Natural killer cell treated with Interleukin-12 subunit alpha and Interleukin-12 subunit beta and Interleukin-15 and Interleukin-18, amount 100 ng/mL, for 72 hours (primary cell): Measurements from ENCODE around the gene POLR2F. TPM values are rescaled to one million over a fixed set of nuclear protein-coding genes. Genes with fewer than 3 reads are reported as not detected.

Source experiments
- ATAC-seq, 2 donors: fragments of 150-1000 bp; cut with Tn5 transposase in 1 of 2; sonication (Bioruptor Pico), chemical (Tn5 transposase) in 1 of 2; 2 replicates each; pipeline ENCODE4 v1.10.0; 2021
- DNase-seq: peaks from one replicate; pipeline ENCODE4 v3.0.0; 2022; ENCODE audit warnings: low spot score
- H3K27ac Mint-ChIP-seq, 2 donors: 1 replicate in 1 of 2; 2 replicates in 1 of 2; pipeline ENCODE4 v1.8.0; 2022; ENCODE audit warnings: mixed read lengths in 2 of 2, mild to moderate bottlenecking in 1 of 2, moderate library complexity in 1 of 2
- H3K27me3 Mint-ChIP-seq, 2 donors: 1 replicate in 1 of 2; 2 replicates in 1 of 2; pipeline ENCODE4 v1.8.0; 2022; ENCODE audit warnings: mixed read lengths in 2 of 2
- H3K36me3 Mint-ChIP-seq: one replicate; pipeline ENCODE4 v1.8.0; 2022; ENCODE audit warnings: mixed read lengths
- H3K4me1 Mint-ChIP-seq, 2 donors: 1 replicate in 1 of 2; 2 replicates in 1 of 2; pipeline ENCODE4 v1.8.0; 2022; ENCODE audit warnings: low read depth in 2 of 2, mixed read lengths in 2 of 2, mild to moderate bottlenecking in 1 of 2
- H3K4me3 Mint-ChIP-seq: one replicate; pipeline ENCODE4 v1.8.0; 2022; ENCODE audit warnings: mixed read lengths
- H3K9me3 Mint-ChIP-seq: 2 replicates; pipeline ENCODE4 v1.8.0; 2022; ENCODE audit warnings: mixed read lengths
- total RNA-seq, 2 donors: library from RNA; stranded (reverse); gene quantifications; one replicate each; pipeline ENCODE4 v1.2.3, GENCODE V29; 2022

POLR2F gene
- total RNA-seq, 2 donors from 2014 or later, result 65.2 to 96.3 TPM

- no peak for DNase-seq
- no peak for ATAC-seq
Observed at GRCh38 chr22:37986371-37986770, 32.9 kb downstream of the POLR2F start.

GRCh38 chr22:37989146-37990045 is 35.9 kb downstream of the POLR2F start:
- Mint-ChIP-seq H3K27me3 (no peaks in the 10 kb centered on the region), H3K9me3 (no peaks in the 10 kb centered on the region), H3K36me3 (no peaks in the 10 kb centered on the region), H3K4me3 (no peak overlapping the region), H3K27ac (no peak overlapping the region), H3K4me1 (peaks cover 0 to 13% of the 10 kb centered on the region in 2 donors)
- ATAC-seq (no peak), DNase-seq (no peak)

More at GRCh38 chr22:37986371-37986770, 32.9 kb downstream of the POLR2F start:
- Mint-ChIP-seq H3K27ac (no peak overlapping the region), H3K9me3 (no peaks in the 10 kb centered on the region), H3K4me1 (no peaks in the 10 kb centered on the region), H3K36me3 (no peaks in the 10 kb centered on the region), H3K4me3 (no peak overlapping the region), H3K27me3 (no peaks in the 10 kb centered on the region)

GRCh38 chr22:37990301-37990700 is 36.8 kb downstream of the POLR2F start:
- Mint-ChIP-seq H3K4me1 (peaks cover 5 to 19% of the 10 kb centered on the region in 2 donors), H3K9me3 (no peaks in the 10 kb centered on the region), H3K27ac (no peak overlapping the region), H3K4me3 (no peak overlapping the region), H3K27me3 (no peaks in the 10 kb centered on the region), H3K36me3 (no peaks in the 10 kb centered on the region)
- no peak for ATAC-seq
- DNase-seq, result no peak

GRCh38 chr22:37990862-37991261 is 37.4 kb downstream of the POLR2F start:
- peaks cover 10 to 25% of the 10 kb centered on the region in 2 donors for H3K4me1 Mint-ChIP-seq
- ATAC-seq (no peak), DNase-seq (no peak)
- H3K4me3 Mint-ChIP-seq, result no peak overlapping the region
- H3K27ac Mint-ChIP-seq, result no peak overlapping the region
- H3K36me3 Mint-ChIP-seq, result no peaks in the 10 kb centered on the region
- no peaks in the 10 kb centered on the region for H3K9me3 Mint-ChIP-seq
- no peaks in the 10 kb centered on the region for H3K27me3 Mint-ChIP-seq

- ATAC-seq, result no peak
Observed at GRCh38 chr22:37991731-37992442, 38.4 kb downstream of the POLR2F start.

GRCh38 chr22:37994049-37994448 is 40.5 kb downstream of the POLR2F start:
- ATAC-seq (peak; percentile 73 to 80), DNase-seq (no peak)
- peaks cover 25 to 44% of the 10 kb centered on the region in 2 donors for H3K4me1 Mint-ChIP-seq
- H3K9me3 Mint-ChIP-seq, result no peaks in the 10 kb centered on the region
- no peaks in the 10 kb centered on the region for H3K36me3 Mint-ChIP-seq
- peak overlapping the region; percentile 34 for H3K4me3 Mint-ChIP-seq
- peak overlapping the region; percentile 11 to 31 for H3K27ac Mint-ChIP-seq
- no peaks in the 10 kb centered on the region for H3K27me3 Mint-ChIP-seq

More at GRCh38 chr22:37991731-37992442, 38.4 kb downstream of the POLR2F start:
- H3K27me3 Mint-ChIP-seq, result no peaks in the 10 kb centered on the region
- H3K4me3 Mint-ChIP-seq, result no peak overlapping the region
- peaks cover 16 to 34% of the 10 kb centered on the region in 2 donors for H3K4me1 Mint-ChIP-seq
- DNase-seq, result no peak
- H3K36me3 Mint-ChIP-seq, result no peaks in the 10 kb centered on the region
- H3K9me3 Mint-ChIP-seq, result no peaks in the 10 kb centered on the region
- H3K27ac Mint-ChIP-seq, result no peak overlapping the region

GRCh38 chr22:37994982-37995381 is 41.5 kb downstream of the POLR2F start:
- DNase-seq (no peak), ATAC-seq (no peak)
- Mint-ChIP-seq H3K27me3 (no peaks in the 10 kb centered on the region), H3K9me3 (no peaks in the 10 kb centered on the region), H3K4me1 (peaks cover 25 to 44% of the 10 kb centered on the region in 2 donors), H3K4me3 (peak overlapping the region; percentile 39), H3K36me3 (no peaks in the 10 kb centered on the region), H3K27ac (peak overlapping the region; percentile 66 to 76)

- no peaks in the 10 kb centered on the region for H3K36me3 Mint-ChIP-seq
- no peaks in the 10 kb centered on the region for H3K27me3 Mint-ChIP-seq
- peak overlapping the region; percentile 66 to 76 for H3K27ac Mint-ChIP-seq
- peak overlapping the region; percentile 39 for H3K4me3 Mint-ChIP-seq
- ATAC-seq (no peak), DNase-seq (no peak)
- H3K9me3 Mint-ChIP-seq, result no peaks in the 10 kb centered on the region
- H3K4me1 Mint-ChIP-seq, result peaks cover 25 to 44% of the 10 kb centered on the region in 2 donors
Observed at GRCh38 chr22:37995460-37995859, 42.0 kb downstream of the POLR2F start.

GRCh38 chr22:37996079-37996478 is 42.6 kb downstream of the POLR2F start:
- Mint-ChIP-seq H3K36me3 (no peaks in the 10 kb centered on the region), H3K4me1 (peaks cover 25 to 44% of the 10 kb centered on the region in 2 donors)
- ATAC-seq, result no peak

GRCh38 chr22:37996515-37997246 is 43.2 kb downstream of the POLR2F start:
- no peaks in the 10 kb centered on the region for H3K36me3 Mint-ChIP-seq
- peak overlapping the region; percentile 66 to 76 for H3K27ac Mint-ChIP-seq
- no peaks in the 10 kb centered on the region for H3K9me3 Mint-ChIP-seq
- peaks cover 25 to 41% of the 10 kb centered on the region in 2 donors for H3K4me1 Mint-ChIP-seq
- peak overlapping the region; percentile 61 for H3K4me3 Mint-ChIP-seq
- DNase-seq (no peak), ATAC-seq (no peak)
- no peaks in the 10 kb centered on the region for H3K27me3 Mint-ChIP-seq

More at GRCh38 chr22:37996079-37996478, 42.6 kb downstream of the POLR2F start:
- Mint-ChIP-seq H3K9me3 (no peaks in the 10 kb centered on the region), H3K27ac (peak overlapping the region; percentile 66 to 76), H3K4me3 (no peak overlapping the region), H3K27me3 (no peaks in the 10 kb centered on the region)
- no peak for DNase-seq

- Mint-ChIP-seq H3K27ac (peak overlapping the region in 1 of 2 donors; percentile 66), H3K4me3 (no peak overlapping the region), H3K36me3 (no peaks in the 10 kb centered on the region), H3K4me1 (peaks cover 30 to 37% of the 10 kb centered on the region in 2 donors), H3K27me3 (no peaks in the 10 kb centered on the region), H3K9me3 (no peaks in the 10 kb centered on the region)
- no peak for ATAC-seq
- no peak for DNase-seq
Observed at GRCh38 chr22:37998543-37998942, 45.0 kb downstream of the POLR2F start.

GRCh38 chr22:37999236-37999635 is 45.7 kb downstream of the POLR2F start:
- Mint-ChIP-seq H3K9me3 (no peaks in the 10 kb centered on the region), H3K4me1 (peaks cover 30 to 36% of the 10 kb centered on the region in 2 donors), H3K4me3 (no peak overlapping the region), H3K36me3 (no peaks in the 10 kb centered on the region), H3K27me3 (no peaks in the 10 kb centered on the region), H3K27ac (peak overlapping the region in 1 of 2 donors; percentile 66)
- ATAC-seq, result no peak
- no peak for DNase-seq

GRCh38 chr22:37999640-38000272 is 46.3 kb downstream of the POLR2F start:
- no peak for ATAC-seq
- H3K27me3 Mint-ChIP-seq, result no peaks in the 10 kb centered on the region
- peak overlapping the region in 1 of 2 donors; percentile 66 for H3K27ac Mint-ChIP-seq
- H3K36me3 Mint-ChIP-seq, result no peaks in the 10 kb centered on the region
- DNase-seq, result no peak
- H3K4me1 Mint-ChIP-seq, result peaks cover 30 to 38% of the 10 kb centered on the region in 2 donors
- H3K9me3 Mint-ChIP-seq, result no peaks in the 10 kb centered on the region
- no peak overlapping the region for H3K4me3 Mint-ChIP-seq
